HT1080 (cell line): Measurements from ENCODE around the gene TNK1. TPM values are rescaled to one million over a fixed set of nuclear protein-coding genes. Genes with fewer than 3 reads are reported as not detected.
"Not testable (repeated sequence)": the region's sequence is repeated elsewhere in the genome, so short reads cannot be mapped to it uniquely, and the experiment has no call there.

ENCODE experiments used
- DNase-seq: peaks from one replicate; pipeline ENCODE4 v3.0.0-alpha.2; 2015; ENCODE audit warnings: low read depth
- polyA plus RNA-seq, 2 experiments: library from polyadenylated mRNA; depleted of rRNA; stranded (reverse); fragments of >200 nt; gene quantifications; 2 replicates each; pipeline ENCODE4 v1.2.3, GENCODE V29; 2015
- total RNA-seq: library from RNA; depleted of rRNA; stranded (reverse); fragments of >200 nt; shearing (Covaris generic); gene quantifications from 2 replicates; pipeline ENCODE4 v1.2.3, GENCODE V29; 2014; rRNA removed

TNK1 gene
- 0.24 TPM in 1 of 2 replicates, not detected in the other for total RNA-seq
- polyA plus RNA-seq (2015; cell fraction: cytosol; rRNA removed), result 0.43 and 0.59 TPM in 2 replicates
- 0.81 and 1.1 TPM in 2 replicates for polyA plus RNA-seq (2015; cell fraction: nucleus; rRNA removed)

GRCh38 chr17:7380855-7381683 is at the start of gene TNK1:
TNK1 (plus strand) TSS chr17:7381089; CDS start chr17:7382927, 1,838 bp downstream.
- DNase-seq, result no peak

- no peak for DNase-seq
These were observed 48.8 kb upstream of the TNK1 start for GRCh38 chr17:7332111-7332510.

GRCh38 chr17:7332600-7333069 is 48.3 kb upstream of the TNK1 start:
- not testable (repeated sequence) for DNase-seq

- DNase-seq, result no peak
These were observed 45.9 kb upstream of the TNK1 start for GRCh38 chr17:7334938-7335538.

- DNase-seq, result not testable (repeated sequence)
These were observed 45.1 kb upstream of the TNK1 start for GRCh38 chr17:7335765-7336164.

- DNase-seq, result no peak
These were observed 44.4 kb upstream of the TNK1 start, which contains the start of gene ACAP1 for GRCh38 chr17:7336240-7337175. ACAP1 (plus strand) TSS chr17:7336529; CDS start chr17:7336735, 206 bp downstream.

GRCh38 chr17:7337600-7337999 is 43.3 kb upstream of the TNK1 start:
- DNase-seq, result not testable (repeated sequence)

GRCh38 chr17:7340179-7340578 is 40.7 kb upstream of the TNK1 start:
- no peak for DNase-seq

GRCh38 chr17:7341842-7342241 is 39.0 kb upstream of the TNK1 start:
- no peak for DNase-seq

GRCh38 chr17:7343250-7343649 is 37.6 kb upstream of the TNK1 start:
- DNase-seq, result no peak

GRCh38 chr17:7346761-7347614 is 33.9 kb upstream of the TNK1 start:
- DNase-seq, result no peak

- DNase-seq, result no peak
These were observed 33.0 kb upstream of the TNK1 start for GRCh38 chr17:7347630-7348477.

- DNase-seq, result no peak
These were observed 32.2 kb upstream of the TNK1 start for GRCh38 chr17:7348478-7349242.

GRCh38 chr17:7351665-7352502 is 29.0 kb upstream of the TNK1 start, which contains the start of gene KCTD11:
KCTD11 (plus strand) TSS chr17:7352162.
- peak; percentile 88 for DNase-seq

GRCh38 chr17:7352503-7352889 is 28.4 kb upstream of the TNK1 start:
- no peak for DNase-seq

- no peak for DNase-seq
These were observed 27.8 kb upstream of the TNK1 start for GRCh38 chr17:7352910-7353635.
